Common myeloid progenitor, CD34-positive (primary cell): ENCODE data around the gene PRKCZ.

ENCODE experiments used
- CTCF ChIA-PET: fragments of 350-600 bp; sonication (Branson Sonifier 250); formaldehyde crosslinking; loops from one replicate; lab custom pipeline; 2021; ENCODE audit warnings: antibody characterized with exemption; lab: Charles Lee
- POLR2A ChIA-PET: fragments of 350-600 bp; sonication (Branson Sonifier 250); formaldehyde crosslinking; loops from one replicate; lab custom pipeline; 2021; ENCODE audit warnings: antibody characterized with exemption; lab: Charles Lee
- DNase-seq, 3 donors: peaks; one replicate each; pipeline versions ENCODE4 v3.0.0 to v3.0.0-alpha.2; 2013
- H3K27ac ChIP-seq, 2 experiments: 1 replicate in 1 of 2; 2 replicates in 1 of 2; pipeline ENCODE4 v1.7.0; 2013; ENCODE audit warnings: inconsistent platforms in 2 of 2, low read length in 2 of 2, mild to moderate bottlenecking in 2 of 2, low read depth in 1 of 2, moderate library complexity in 1 of 2; ENCODE audit not compliant: severe bottlenecking in 2 of 2, insufficient read depth in 1 of 2, poor library complexity in 1 of 2
- H3K27me3 ChIP-seq, 5 experiments: replicated peaks in 2 of 5; 1 replicate in 3 of 5; 2 replicates in 2 of 5; pipeline versions ENCODE4 v1.6.1 to v1.7.0; 2013; ENCODE audit warnings: low read length in 4 of 5, mild to moderate bottlenecking in 2 of 5, moderate library complexity in 2 of 5, inconsistent platforms in 1 of 5; ENCODE audit not compliant: insufficient read depth in 5 of 5, control insufficient read depth in 4 of 5
- H3K36me3 ChIP-seq, 4 experiments: 1 replicate in 2 of 4; 2 replicates in 2 of 4; pipeline versions ENCODE4 v1.6.1 to v1.7.0; 2013; ENCODE audit warnings: low read length in 3 of 4, control low read depth in 1 of 4, mild to moderate bottlenecking in 1 of 4; ENCODE audit not compliant: control insufficient read depth in 4 of 4, insufficient read depth in 4 of 4
- H3K4me1 ChIP-seq, 4 experiments: 1 replicate in 3 of 4; 2 replicates in 1 of 4; pipeline versions ENCODE4 v1.6.1 to v1.7.1; 2013; ENCODE audit warnings: low read length in 3 of 4, mild to moderate bottlenecking in 3 of 4, control low read depth in 1 of 4, inconsistent platforms in 1 of 4, moderate library complexity in 1 of 4; ENCODE audit not compliant: control insufficient read depth in 4 of 4, insufficient read depth in 4 of 4; ENCODE audit errors: control extremely low read depth in 1 of 4
- H3K4me3 ChIP-seq, 7 experiments: 1 replicate in 4 of 7; 2 replicates in 3 of 7; pipeline versions ENCODE4 v1.5.1 to v1.7.0; 2013; ENCODE audit warnings: mild to moderate bottlenecking in 7 of 7, low read length in 6 of 7, moderate library complexity in 6 of 7, inconsistent platforms in 2 of 7, low read depth in 2 of 7, control low read depth in 1 of 7; ENCODE audit not compliant: insufficient read depth in 4 of 7, control insufficient read depth in 1 of 7; ENCODE audit errors: extremely low read depth in 1 of 7
- H3K9me3 ChIP-seq, 5 experiments: 1 replicate in 4 of 5; 2 replicates in 1 of 5; pipeline versions ENCODE4 v1.6.1 to v1.7.1; 2013; ENCODE audit warnings: low read length in 4 of 5, mild to moderate bottlenecking in 2 of 5, inconsistent platforms in 1 of 5, low read depth in 1 of 5, moderate library complexity in 1 of 5; ENCODE audit not compliant: control insufficient read depth in 4 of 5, insufficient read depth in 2 of 5; ENCODE audit errors: control extremely low read depth in 1 of 5
- WGBS: methylation state at CpG from one replicate; pipeline ENCODE4 v1.1.5; 2013; ENCODE audit not compliant: insufficient coverage; 5-methylcytosine and 5-hydroxymethylcytosine counted together

Gene PRKCZ

GRCh38 chr1:2083666-2084065, 33.5 kb downstream of the PRKCZ start:
- POLR2A ChIA-PET = no interaction called here
- CTCF ChIA-PET = no interaction called here

GRCh38 chr1:2084306-2084705, 34.1 kb downstream of the PRKCZ start:
- H3K4me1 ChIP-seq = no peaks in the 10 kb centered on the region
- H3K4me3 ChIP-seq = no peak overlapping the region
- CTCF ChIA-PET = no interaction called here
- no peak for DNase-seq
- H3K27ac ChIP-seq = no peak overlapping the region
- POLR2A ChIA-PET = no interaction called here
- 99% methylated on average over 9 of the region's 20 CpGs for WGBS
- H3K9me3 ChIP-seq = peaks cover 0 to 7% (median 0%) of the 10 kb centered on the region in 5 experiments
- H3K36me3 ChIP-seq = peaks cover 0 to 3% (median under 1%) of the 10 kb centered on the region in 4 experiments
- peaks cover 0 to 2% (median 0%) of the 10 kb centered on the region in 5 experiments for H3K27me3 ChIP-seq

More at GRCh38 chr1:2083666-2084065, 33.5 kb downstream of the PRKCZ start:
- H3K4me3 ChIP-seq = no peak overlapping the region
- H3K27ac ChIP-seq = no peak overlapping the region
- WGBS = 94% methylated on average over 13 of the region's 18 CpGs
- H3K27me3 ChIP-seq = peaks cover 0 to 2% (median 0%) of the 10 kb centered on the region in 5 experiments
- peaks cover 0 to 10% (median 2%) of the 10 kb centered on the region in 5 experiments for H3K9me3 ChIP-seq
- no peak for DNase-seq
- H3K36me3 ChIP-seq = peaks cover 0 to 3% (median under 1%) of the 10 kb centered on the region in 4 experiments
- H3K4me1 ChIP-seq = no peaks in the 10 kb centered on the region

- DNase-seq = no peak
- Histone ChIP-seq H3K27ac (no peak overlapping the region), H3K4me3 (no peak overlapping the region), H3K27me3 (peaks cover 0 to 2% (median 0%) of the 10 kb centered on the region in 5 experiments), H3K4me1 (no peaks in the 10 kb centered on the region), H3K36me3 (peaks cover 0 to 6% (median 0%) of the 10 kb centered on the region in 4 experiments), H3K9me3 (peaks cover 0 to 2% (median 0%) of the 10 kb centered on the region in 5 experiments)
- CTCF ChIA-PET = interaction anchor here (1.0 kb wide), 1 partner anchor 35 kb away, joined by 5 read pairs; no protein-coding TSS in a partner anchor
- POLR2A ChIA-PET = no interaction called here
- 94% methylated on average over 16 of the region's 17 CpGs for WGBS
Measured at GRCh38 chr1:2085080-2085479, 34.9 kb downstream of the PRKCZ start.

DNA sequence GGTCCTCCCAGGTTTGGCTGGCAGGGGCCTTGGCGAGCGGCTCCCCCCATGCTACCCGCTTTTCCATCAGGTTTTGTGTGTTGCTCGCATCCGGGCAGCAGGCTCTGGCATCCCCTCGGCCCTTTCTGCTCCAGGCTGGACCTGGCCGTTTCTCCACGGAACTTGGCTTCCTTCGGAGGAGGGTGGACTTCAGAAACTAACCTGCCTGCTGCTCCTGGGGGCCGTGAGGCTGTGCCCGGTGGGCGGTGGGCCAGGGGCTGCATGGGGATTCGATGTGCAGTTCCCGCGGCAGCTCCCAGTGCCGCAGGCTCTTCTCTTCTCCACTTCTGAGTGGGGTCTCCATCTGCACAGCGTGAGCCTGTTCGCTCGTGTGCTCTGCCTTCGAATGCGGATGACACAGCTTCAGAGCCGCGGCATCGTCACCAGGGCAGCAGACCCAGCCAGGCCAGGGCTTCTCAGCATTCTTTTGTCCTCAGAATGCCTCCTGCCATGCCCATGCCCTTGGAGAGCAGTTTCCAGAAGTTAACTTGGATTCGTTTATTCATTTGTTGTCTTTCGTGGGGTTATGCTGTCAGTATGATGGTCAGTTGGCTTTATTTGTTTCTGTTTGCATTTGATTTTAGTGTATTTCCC, 36.4 kb downstream of the PRKCZ start:
- POLR2A ChIA-PET = no interaction called here
- 98% methylated on average over 24 of the region's 26 CpGs for WGBS
- Histone ChIP-seq H3K4me1 (peaks cover 0 to 4% (median 2%) of the 10 kb centered on the region in 4 experiments), H3K36me3 (peaks cover 0 to 6% (median 0%) of the 10 kb centered on the region in 4 experiments), H3K27ac (no peak overlapping the region), H3K27me3 (peaks cover 0 to 2% (median 0%) of the 10 kb centered on the region in 5 experiments), H3K9me3 (no peaks in the 10 kb centered on the region), H3K4me3 (no peak overlapping the region)
- CTCF ChIA-PET = no interaction called here
- DNase-seq = no peak

DNA sequence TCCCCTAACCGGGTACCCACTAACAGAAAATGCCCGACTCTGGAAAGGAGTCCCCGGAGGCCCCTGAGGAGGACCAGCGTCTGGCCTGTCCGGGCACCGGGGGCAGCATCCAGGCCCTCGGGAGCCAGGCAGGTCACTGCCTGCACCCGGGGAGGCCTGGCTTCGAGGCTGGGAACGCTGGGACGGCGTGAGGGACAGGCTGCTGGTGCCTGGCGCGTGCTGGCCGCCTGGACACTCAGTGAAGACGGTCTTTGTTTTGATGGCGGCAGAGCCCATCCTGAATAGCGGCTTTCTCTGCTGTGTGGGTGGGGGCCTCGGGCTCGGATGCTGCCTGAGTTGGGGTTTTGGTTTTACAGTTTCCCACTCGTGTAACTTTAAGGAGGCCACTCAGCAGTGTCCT, 37.6 kb downstream of the PRKCZ start:
- Histone ChIP-seq H3K27me3 (peaks cover 0 to 2% (median 0%) of the 10 kb centered on the region in 5 experiments), H3K27ac (no peak overlapping the region), H3K4me1 (peaks cover 0 to 4% (median 2%) of the 10 kb centered on the region in 4 experiments), H3K9me3 (no peaks in the 10 kb centered on the region), H3K4me3 (no peak overlapping the region), H3K36me3 (peaks cover 0 to 3% (median 0%) of the 10 kb centered on the region in 4 experiments)
- 98% methylated on average over 19 of the region's 21 CpGs for WGBS
- no peak for DNase-seq
- POLR2A ChIA-PET = no interaction called here
- CTCF ChIA-PET = interaction anchor here (1.8 kb wide), 1 partner anchor 9 kb away, joined by 4 read pairs; no protein-coding TSS in a partner anchor

- Histone ChIP-seq H3K27ac (no peak overlapping the region), H3K36me3 (peaks cover 0 to 3% (median 0%) of the 10 kb centered on the region in 4 experiments), H3K4me3 (no peak overlapping the region), H3K4me1 (peaks cover 0 to 4% (median 2%) of the 10 kb centered on the region in 4 experiments), H3K27me3 (peaks cover 0 to 2% (median 0%) of the 10 kb centered on the region in 5 experiments), H3K9me3 (no peaks in the 10 kb centered on the region)
- CTCF ChIA-PET = interaction anchor here (1.0 to 3.3 kb wide), 5 partner anchors 10 to 52 kb away, joined by 3 to 26 read pairs (median 4); no protein-coding TSS in a partner anchor
- WGBS = 95% methylated on average over 16 of the region's 16 CpGs
- DNase-seq = no peak
- POLR2A ChIA-PET = no interaction called here
Measured at GRCh38 chr1:2088458-2088857, 38.2 kb downstream of the PRKCZ start.

DNA sequence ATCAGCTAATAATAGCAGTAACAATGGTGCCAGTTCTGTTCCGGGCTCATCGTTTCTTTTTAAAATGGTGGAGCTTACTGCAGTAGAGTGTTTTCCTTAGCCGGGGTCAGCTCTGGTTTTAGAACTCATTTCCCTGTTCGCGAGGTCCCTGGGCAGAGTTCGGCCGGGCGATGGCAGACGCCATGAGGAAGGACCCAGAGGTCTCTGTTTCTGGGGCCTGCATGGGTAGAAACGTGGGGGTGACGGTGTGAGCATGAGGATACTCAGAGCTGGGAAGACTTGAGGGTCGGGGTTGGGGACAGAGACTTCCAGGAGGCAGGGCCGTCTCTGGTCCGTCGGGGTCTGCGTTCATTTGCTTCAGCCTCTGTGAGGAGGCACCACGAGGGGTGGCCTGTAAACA, 38.8 kb downstream of the PRKCZ start:
- DNase-seq = no peak
- no peak overlapping the region for H3K4me3 ChIP-seq
- peaks cover 0 to 2% (median 0%) of the 10 kb centered on the region in 5 experiments for H3K27me3 ChIP-seq
- POLR2A ChIA-PET = no interaction called here
- no peak overlapping the region for H3K27ac ChIP-seq
- H3K4me1 ChIP-seq = peaks cover 0 to 4% (median 2%) of the 10 kb centered on the region in 4 experiments
- H3K9me3 ChIP-seq = no peaks in the 10 kb centered on the region
- CTCF ChIA-PET = interaction anchor here (1.0 to 3.3 kb wide), 5 partner anchors 11 to 51 kb away, joined by 3 to 26 read pairs (median 4); no protein-coding TSS in a partner anchor
- WGBS = 99% methylated on average over 17 of the region's 17 CpGs
- peaks cover 0 to 3% (median 0%) of the 10 kb centered on the region in 4 experiments for H3K36me3 ChIP-seq
